ENCODE data around the gene ASB7.

Gene ASB7

DNA sequence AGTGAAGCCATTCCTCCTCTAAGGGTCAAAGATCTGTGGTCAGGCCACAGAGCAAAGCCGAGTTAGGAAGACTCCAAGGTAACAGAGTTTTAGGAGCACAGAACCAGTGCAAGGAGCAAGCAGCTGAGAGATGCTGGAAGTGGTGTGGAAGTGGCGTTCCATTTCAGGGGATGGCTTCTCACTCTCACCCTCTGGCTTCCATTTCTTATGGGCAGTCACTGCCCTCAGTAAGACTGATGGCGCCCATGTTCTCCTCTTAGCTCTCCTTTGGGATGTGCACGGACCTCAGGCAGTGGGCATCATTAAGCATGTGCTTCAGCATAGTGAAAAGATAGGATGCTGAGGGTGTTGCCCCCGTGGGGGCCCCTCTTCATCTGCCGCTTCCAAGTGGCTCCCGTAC lies 90.3 kb downstream of the ASB7 start:
- CTCF ChIA-PET: interaction anchor here (2.2 kb wide), 1 partner anchor 20 kb away, joined by 5 read pairs; no protein-coding TSS in a partner anchor
- DNase-seq (ENCODE audit: low read depth, low spot score): no peak
- no peak for TF ChIP-seq CTCF (IDR thresholded peaks at IDR 0.05; ENCODE audit: insufficient read depth, low read length, missing control alignments)
- POLR2A ChIA-PET: no interaction called here
- H3K4me3 ChIP-seq (ENCODE audit: low read depth, low read length): no peak overlapping the region

DNA sequence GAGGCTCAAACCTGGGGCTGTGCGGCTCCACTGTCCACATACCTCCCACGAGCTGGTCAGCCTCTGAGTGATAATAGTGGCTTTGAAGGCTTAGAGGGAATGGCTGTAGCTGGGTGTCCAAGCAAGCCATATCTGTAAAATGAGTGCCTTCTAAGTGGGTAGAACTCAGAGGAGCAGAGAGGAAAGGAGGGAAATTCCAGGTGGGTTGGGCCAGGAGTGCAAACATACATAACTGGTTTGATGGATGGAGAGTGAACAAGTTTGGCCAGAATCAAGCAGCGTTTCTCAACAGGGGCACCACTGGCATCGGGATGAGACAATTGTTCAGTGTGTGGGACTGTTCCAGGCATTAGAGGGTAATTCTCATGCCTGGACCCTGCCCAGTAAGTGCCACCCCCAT lies 91.1 kb downstream of the ASB7 start:
- H3K4me3 ChIP-seq (ENCODE audit: low read depth, low read length): no peak overlapping the region
- no peak for TF ChIP-seq CTCF (IDR thresholded peaks at IDR 0.05; ENCODE audit: insufficient read depth, low read length, missing control alignments)
- CTCF ChIA-PET: no interaction called here
- POLR2A ChIA-PET: no interaction called here
- no peak for DNase-seq (ENCODE audit: low read depth, low spot score)

- H3K4me3 ChIP-seq (ENCODE audit: low read depth, low read length): no peak overlapping the region
- ChIA-PET CTCF (interaction anchor here (1.0 kb wide), 1 partner anchor 23 kb away, joined by 4 read pairs; no protein-coding TSS in a partner anchor), POLR2A (no interaction called here)
- no peak for TF ChIP-seq CTCF (IDR thresholded peaks at IDR 0.05; ENCODE audit: insufficient read depth, low read length, missing control alignments)
- no peak for DNase-seq (ENCODE audit: low read depth, low spot score)
Observed at GRCh38 chr15:100694381-100695021, 92.1 kb downstream of the ASB7 start.

- TF ChIP-seq CTCF (IDR thresholded peaks at IDR 0.05; ENCODE audit: insufficient read depth, low read length, missing control alignments): no peak
- no peak overlapping the region for H3K4me3 ChIP-seq (ENCODE audit: low read depth, low read length)
- POLR2A ChIA-PET: no interaction called here
- CTCF ChIA-PET: no interaction called here
- DNase-seq (ENCODE audit: low read depth, low spot score): no peak
Observed at GRCh38 chr15:100695048-100695447, 92.7 kb downstream of the ASB7 start.

DNA sequence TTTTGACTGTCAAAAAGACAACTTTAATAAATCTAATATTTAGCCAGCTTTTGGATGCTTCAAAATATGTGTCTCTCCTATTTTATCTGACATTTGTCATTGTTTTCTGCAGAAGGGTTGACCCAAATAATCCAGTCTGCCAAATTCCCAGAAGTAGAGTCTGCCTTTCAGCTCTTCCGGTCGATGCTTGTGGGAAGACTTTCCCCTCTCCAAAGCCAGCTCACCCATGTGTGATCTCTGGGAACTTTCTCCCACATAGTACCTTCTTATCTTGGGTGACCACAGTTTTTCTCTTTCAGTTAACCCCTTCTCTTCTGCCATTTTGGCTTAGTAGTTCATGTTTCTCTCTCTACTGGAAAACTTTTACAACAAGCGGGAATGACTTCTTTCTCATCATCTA lies 94.1 kb downstream of the ASB7 start:
- H3K4me3 ChIP-seq (ENCODE audit: low read depth, low read length): no peak overlapping the region
- no peak for DNase-seq (ENCODE audit: low read depth, low spot score)
- ChIA-PET CTCF (interaction anchor here (1.2 kb wide), 1 partner anchor 17 kb away, joined by 3 read pairs; no protein-coding TSS in a partner anchor), POLR2A (no interaction called here)
- no peak for TF ChIP-seq CTCF (IDR thresholded peaks at IDR 0.05; ENCODE audit: insufficient read depth, low read length, missing control alignments)
